Measurements from ENCODE around the gene MFSD6.
"Not testable (repeated sequence)": the region's sequence is repeated elsewhere in the genome, so short reads cannot be mapped to it uniquely, and the experiment has no call there.

MFSD6 gene

GRCh38 chr2:190488516-190489233 lies 80.5 kb downstream of the MFSD6 start:
- Histone ChIP-seq H3K4me3 (ENCODE audit: control insufficient read depth in 1 of 7, extremely low read depth in 1 of 7, insufficient read depth in 4 of 7, low read depth in 2 of 7, low read length in 6 of 7) (no peak overlapping the region), H3K27ac (ENCODE audit: insufficient read depth in 1 of 2, low read depth in 1 of 2, low read length in 2 of 2, poor library complexity in 1 of 2, severe bottlenecking in 2 of 2) (no peak overlapping the region), H3K27me3 (replicated peaks in 2 of 5; ENCODE audit: control insufficient read depth in 4 of 5, insufficient read depth in 5 of 5, low read length in 4 of 5) (no peaks in the 10 kb centered on the region), H3K36me3 (ENCODE audit: control insufficient read depth in 4 of 4, insufficient read depth in 4 of 4, low read length in 3 of 4) (peaks cover 14 to 55% (median 30%) of the 10 kb centered on the region in 4 experiments), H3K4me1 (ENCODE audit: control extremely low read depth in 1 of 4, control insufficient read depth in 4 of 4, insufficient read depth in 4 of 4, low read length in 3 of 4) (no peaks in the 10 kb centered on the region), H3K9me3 (ENCODE audit: control extremely low read depth in 1 of 5, control insufficient read depth in 4 of 5, insufficient read depth in 2 of 5, low read depth in 1 of 5, low read length in 4 of 5) (peaks cover 0 to 14% (median 6%) of the 10 kb centered on the region in 5 experiments)
- DNase-seq = no peak
- WGBS (ENCODE audit: insufficient coverage) = 100% methylated on average over 1 of the region's 6 CpGs
- CTCF ChIA-PET = interaction anchor here (0.6 to 1.3 kb wide), 2 partner anchors 14 to 78 kb away, joined by 4 read pairs; no protein-coding TSS in a partner anchor
- POLR2A ChIA-PET = no interaction called here

DNA sequence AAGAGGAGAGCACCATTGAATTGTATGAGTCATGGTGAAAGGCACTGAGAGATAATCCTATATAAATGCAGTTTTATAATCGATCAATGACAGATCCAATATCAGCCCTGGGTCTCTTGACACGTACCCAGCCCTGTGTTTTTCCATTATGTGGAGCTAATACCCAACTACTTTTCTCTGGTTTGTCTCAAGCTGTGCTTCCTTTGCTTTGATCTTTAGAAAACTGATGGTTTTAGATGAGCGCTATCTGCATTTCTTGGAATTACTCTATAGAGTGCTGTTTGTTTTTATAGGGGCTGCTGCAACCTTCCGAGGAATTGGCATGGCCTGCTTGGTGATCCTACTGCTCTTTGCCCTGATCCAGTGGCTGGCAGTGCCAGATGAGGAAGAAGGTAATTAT lies 81.3 kb downstream of the MFSD6 start:
- no peaks in the 10 kb centered on the region for H3K4me1 ChIP-seq (ENCODE audit: control extremely low read depth in 1 of 4, control insufficient read depth in 4 of 4, insufficient read depth in 4 of 4, low read length in 3 of 4)
- no peak overlapping the region for H3K27ac ChIP-seq (ENCODE audit: insufficient read depth in 1 of 2, low read depth in 1 of 2, low read length in 2 of 2, poor library complexity in 1 of 2, severe bottlenecking in 2 of 2)
- peaks cover 0 to 14% (median 6%) of the 10 kb centered on the region in 5 experiments for H3K9me3 ChIP-seq (ENCODE audit: control extremely low read depth in 1 of 5, control insufficient read depth in 4 of 5, insufficient read depth in 2 of 5, low read depth in 1 of 5, low read length in 4 of 5)
- CTCF ChIA-PET = interaction anchor here (1.3 kb wide), 1 partner anchor 14 kb away, joined by 4 read pairs; no protein-coding TSS in a partner anchor
- H3K36me3 ChIP-seq (ENCODE audit: control insufficient read depth in 4 of 4, insufficient read depth in 4 of 4, low read length in 3 of 4) = peaks cover 14 to 55% (median 28%) of the 10 kb centered on the region in 4 experiments
- no peak overlapping the region for H3K4me3 ChIP-seq (ENCODE audit: control insufficient read depth in 1 of 7, extremely low read depth in 1 of 7, insufficient read depth in 4 of 7, low read depth in 2 of 7, low read length in 6 of 7)
- DNase-seq = no peak
- POLR2A ChIA-PET = no interaction called here
- 100% methylated on average over 3 of the region's 4 CpGs for WGBS (ENCODE audit: insufficient coverage)
- no peaks in the 10 kb centered on the region for H3K27me3 ChIP-seq (replicated peaks in 2 of 5; ENCODE audit: control insufficient read depth in 4 of 5, insufficient read depth in 5 of 5, low read length in 4 of 5)

DNA sequence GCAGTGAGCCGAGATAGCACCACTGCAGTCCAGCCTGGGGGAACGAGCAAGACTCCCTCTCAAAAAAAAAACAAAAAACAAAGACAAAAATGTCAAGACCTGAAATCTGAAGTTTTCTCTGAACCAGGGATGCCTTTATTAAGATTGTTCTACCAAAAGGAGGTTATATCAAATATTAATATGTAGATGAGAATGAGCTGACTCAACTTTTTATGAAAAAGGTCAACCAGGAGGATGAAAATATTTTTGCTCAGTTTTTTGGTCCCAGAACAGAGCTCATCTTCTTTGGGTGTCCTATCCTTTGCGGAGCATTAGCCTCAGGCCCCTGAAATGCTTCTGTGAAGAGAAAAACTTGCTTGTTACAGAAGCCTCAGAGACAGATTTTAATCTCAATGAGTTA lies 82.3 kb downstream of the MFSD6 start:
- ChIA-PET POLR2A (no interaction called here), CTCF (interaction anchor here (1.3 kb wide), 1 partner anchor 10 kb away, joined by 5 read pairs; no protein-coding TSS in a partner anchor)
- WGBS (ENCODE audit: insufficient coverage) = 100% methylated on average over 1 of the region's 3 CpGs
- Histone ChIP-seq H3K4me3 (ENCODE audit: control insufficient read depth in 1 of 7, extremely low read depth in 1 of 7, insufficient read depth in 4 of 7, low read depth in 2 of 7, low read length in 6 of 7) (no peak overlapping the region), H3K36me3 (ENCODE audit: control insufficient read depth in 4 of 4, insufficient read depth in 4 of 4, low read length in 3 of 4) (peaks cover 14 to 55% (median 28%) of the 10 kb centered on the region in 4 experiments), H3K27ac (ENCODE audit: insufficient read depth in 1 of 2, low read depth in 1 of 2, low read length in 2 of 2, poor library complexity in 1 of 2, severe bottlenecking in 2 of 2) (no peak overlapping the region), H3K4me1 (ENCODE audit: control extremely low read depth in 1 of 4, control insufficient read depth in 4 of 4, insufficient read depth in 4 of 4, low read length in 3 of 4) (peaks cover 0 to 3% (median 0%) of the 10 kb centered on the region in 4 experiments), H3K9me3 (ENCODE audit: control extremely low read depth in 1 of 5, control insufficient read depth in 4 of 5, insufficient read depth in 2 of 5, low read depth in 1 of 5, low read length in 4 of 5) (peaks cover 0 to 14% (median 6%) of the 10 kb centered on the region in 5 experiments), H3K27me3 (replicated peaks in 2 of 5; ENCODE audit: control insufficient read depth in 4 of 5, insufficient read depth in 5 of 5, low read length in 4 of 5) (no peaks in the 10 kb centered on the region)
- DNase-seq = no peak

DNA sequence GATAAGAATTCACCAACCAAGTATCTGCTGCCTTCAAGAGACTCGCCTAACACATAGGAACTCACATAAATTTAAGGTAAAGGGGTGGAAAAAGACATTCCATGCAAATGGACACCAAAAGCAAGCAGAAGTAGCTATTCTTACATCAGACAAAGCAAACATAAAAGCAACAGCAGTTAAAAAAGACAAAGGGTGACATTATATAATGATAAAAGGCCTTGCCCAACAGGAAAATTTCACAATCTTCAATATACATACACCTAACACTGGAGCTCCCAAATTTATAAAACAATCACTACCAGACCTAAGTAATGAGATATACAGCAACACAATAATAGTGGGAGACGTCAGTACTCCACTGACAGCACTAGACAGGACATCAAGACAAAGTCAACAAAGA lies 84.9 kb downstream of the MFSD6 start:
- ChIA-PET POLR2A (no interaction called here), CTCF (interaction anchor here (1.5 kb wide), 1 partner anchor 12 kb away, joined by 6 read pairs; no protein-coding TSS in a partner anchor)
- WGBS (ENCODE audit: insufficient coverage) = 83% methylated on average over 1 of the region's 2 CpGs
- no peak for DNase-seq
- Histone ChIP-seq H3K4me1 (ENCODE audit: control extremely low read depth in 1 of 4, control insufficient read depth in 4 of 4, insufficient read depth in 4 of 4, low read length in 3 of 4) (peaks cover 0 to 3% (median 0%) of the 10 kb centered on the region in 4 experiments), H3K27ac (ENCODE audit: insufficient read depth in 1 of 2, low read depth in 1 of 2, low read length in 2 of 2, poor library complexity in 1 of 2, severe bottlenecking in 2 of 2) (no peak overlapping the region), H3K4me3 (ENCODE audit: control insufficient read depth in 1 of 7, extremely low read depth in 1 of 7, insufficient read depth in 4 of 7, low read depth in 2 of 7, low read length in 6 of 7) (no peak overlapping the region), H3K9me3 (ENCODE audit: control extremely low read depth in 1 of 5, control insufficient read depth in 4 of 5, insufficient read depth in 2 of 5, low read depth in 1 of 5, low read length in 4 of 5) (peaks cover 0 to 14% (median 6%) of the 10 kb centered on the region in 5 experiments), H3K36me3 (ENCODE audit: control insufficient read depth in 4 of 4, insufficient read depth in 4 of 4, low read length in 3 of 4) (peaks cover 18 to 54% (median 32%) of the 10 kb centered on the region in 4 experiments), H3K27me3 (replicated peaks in 2 of 5; ENCODE audit: control insufficient read depth in 4 of 5, insufficient read depth in 5 of 5, low read length in 4 of 5) (no peaks in the 10 kb centered on the region)

DNA sequence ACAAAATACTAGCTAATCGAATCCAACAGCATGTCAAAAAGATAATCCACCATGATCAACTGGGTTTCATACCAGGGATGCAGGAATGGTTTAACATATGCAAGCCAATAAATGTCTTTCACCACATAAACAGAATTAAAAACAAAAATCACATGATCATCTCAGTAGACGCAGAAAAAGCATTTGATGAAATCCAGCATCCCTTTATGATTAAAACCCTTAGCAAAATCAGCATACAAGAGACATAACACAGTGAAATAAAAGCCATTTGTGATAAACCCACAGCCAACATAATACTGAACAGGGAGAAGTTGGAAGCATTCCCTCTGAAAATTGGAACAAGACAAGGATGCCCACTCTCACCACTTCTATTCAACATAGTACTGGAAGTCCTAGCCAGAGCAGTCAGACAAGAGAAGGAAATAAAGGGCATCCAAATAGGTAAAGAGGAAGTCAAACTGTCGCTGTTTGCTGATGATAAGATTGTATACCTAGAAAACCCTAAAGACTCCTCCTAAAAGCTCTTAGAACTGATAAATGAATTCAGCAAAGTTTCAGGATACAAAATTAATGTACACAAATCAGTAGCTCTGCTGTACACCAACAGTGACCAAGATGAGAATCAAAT lies 86.6 kb downstream of the MFSD6 start:
- H3K27me3 ChIP-seq (replicated peaks in 2 of 5; ENCODE audit: control insufficient read depth in 4 of 5, insufficient read depth in 5 of 5, low read length in 4 of 5); H3K27ac ChIP-seq (ENCODE audit: insufficient read depth in 1 of 2, low read depth in 1 of 2, low read length in 2 of 2, poor library complexity in 1 of 2, severe bottlenecking in 2 of 2); POLR2A ChIA-PET; H3K4me1 ChIP-seq (ENCODE audit: control extremely low read depth in 1 of 4, control insufficient read depth in 4 of 4, insufficient read depth in 4 of 4, low read length in 3 of 4); H3K4me3 ChIP-seq (ENCODE audit: control insufficient read depth in 1 of 7, extremely low read depth in 1 of 7, insufficient read depth in 4 of 7, low read depth in 2 of 7, low read length in 6 of 7): not testable (repeated sequence)
- Histone ChIP-seq H3K36me3 (ENCODE audit: control insufficient read depth in 4 of 4, insufficient read depth in 4 of 4, low read length in 3 of 4) (peaks cover 16 to 53% (median 24%) of the 10 kb centered on the region in 4 experiments), H3K9me3 (ENCODE audit: control extremely low read depth in 1 of 5, control insufficient read depth in 4 of 5, insufficient read depth in 2 of 5, low read depth in 1 of 5, low read length in 4 of 5) (peaks cover 0 to 14% (median 6%) of the 10 kb centered on the region in 5 experiments)
- 92% methylated on average over 2 of the region's 3 CpGs for WGBS (ENCODE audit: insufficient coverage)
- peak in 1 of 3 donors; percentile 36 for DNase-seq
- CTCF ChIA-PET = interaction anchor here (1.1 kb wide), 1 partner anchor 175 kb away, joined by 3 read pairs; the partner anchor contains the start of gene HIBCH

DNA sequence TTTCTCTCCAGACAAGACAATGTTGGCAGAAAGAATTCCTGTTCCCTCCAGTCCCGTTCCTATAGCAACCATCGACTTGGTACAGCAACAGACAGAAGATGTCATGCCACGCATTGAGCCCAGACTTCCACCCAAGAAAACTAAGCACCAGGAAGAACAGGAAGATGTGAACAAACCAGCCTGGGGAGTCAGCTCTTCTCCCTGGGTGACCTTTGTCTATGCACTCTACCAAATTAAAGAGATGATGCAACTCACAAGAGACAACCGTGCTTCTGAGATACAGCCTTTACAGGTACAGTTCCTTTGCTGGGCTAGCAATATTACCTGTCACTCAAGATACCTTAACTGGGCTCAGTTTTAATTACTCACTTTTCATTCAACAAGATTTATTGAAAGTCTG lies 89.3 kb downstream of the MFSD6 start:
- H3K36me3 ChIP-seq (ENCODE audit: control insufficient read depth in 4 of 4, insufficient read depth in 4 of 4, low read length in 3 of 4) = peaks cover 13 to 53% (median 20%) of the 10 kb centered on the region in 4 experiments
- H3K27me3 ChIP-seq (replicated peaks in 2 of 5; ENCODE audit: control insufficient read depth in 4 of 5, insufficient read depth in 5 of 5, low read length in 4 of 5) = no peaks in the 10 kb centered on the region
- peaks cover 0 to 3% (median 0%) of the 10 kb centered on the region in 5 experiments for H3K9me3 ChIP-seq (ENCODE audit: control extremely low read depth in 1 of 5, control insufficient read depth in 4 of 5, insufficient read depth in 2 of 5, low read depth in 1 of 5, low read length in 4 of 5)
- CTCF ChIA-PET = no interaction called here
- 93% methylated on average over 4 of the region's 4 CpGs for WGBS (ENCODE audit: insufficient coverage)
- POLR2A ChIA-PET = no interaction called here
- H3K4me3 ChIP-seq (ENCODE audit: control insufficient read depth in 1 of 7, extremely low read depth in 1 of 7, insufficient read depth in 4 of 7, low read depth in 2 of 7, low read length in 6 of 7) = no peak overlapping the region
- DNase-seq = no peak
- no peak overlapping the region for H3K27ac ChIP-seq (ENCODE audit: insufficient read depth in 1 of 2, low read depth in 1 of 2, low read length in 2 of 2, poor library complexity in 1 of 2, severe bottlenecking in 2 of 2)
- peaks cover 0 to 3% (median 0%) of the 10 kb centered on the region in 4 experiments for H3K4me1 ChIP-seq (ENCODE audit: control extremely low read depth in 1 of 4, control insufficient read depth in 4 of 4, insufficient read depth in 4 of 4, low read length in 3 of 4)

DNA sequence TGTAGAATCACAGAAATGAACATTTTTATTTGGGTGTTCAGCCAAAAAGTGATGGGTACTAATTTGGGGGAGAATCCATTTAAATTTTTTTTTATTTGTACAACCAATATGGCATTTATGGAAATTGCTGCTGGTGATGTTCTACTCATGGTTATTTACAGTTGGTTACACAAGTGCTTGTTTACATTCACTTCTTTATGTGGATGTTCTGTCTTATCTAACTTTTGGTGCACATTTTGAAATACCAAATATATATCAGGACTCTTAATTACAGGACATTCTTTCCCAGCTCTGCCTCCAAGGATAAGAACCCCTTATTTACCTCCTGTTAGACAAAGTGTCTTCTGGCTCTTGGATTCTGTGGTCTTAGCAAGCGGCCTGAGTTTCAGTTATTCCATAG lies 91.1 kb downstream of the MFSD6 start:
- WGBS (ENCODE audit: insufficient coverage) = no CpG with 5 or more reads among the region's 1 CpG
- H3K27me3 ChIP-seq (replicated peaks in 2 of 5; ENCODE audit: control insufficient read depth in 4 of 5, insufficient read depth in 5 of 5, low read length in 4 of 5) = no peaks in the 10 kb centered on the region
- CTCF ChIA-PET = no interaction called here
- H3K9me3 ChIP-seq (ENCODE audit: control extremely low read depth in 1 of 5, control insufficient read depth in 4 of 5, insufficient read depth in 2 of 5, low read depth in 1 of 5, low read length in 4 of 5) = no peaks in the 10 kb centered on the region
- POLR2A ChIA-PET = no interaction called here
- H3K27ac ChIP-seq (ENCODE audit: insufficient read depth in 1 of 2, low read depth in 1 of 2, low read length in 2 of 2, poor library complexity in 1 of 2, severe bottlenecking in 2 of 2) = no peak overlapping the region
- peaks cover 0 to 3% (median 0%) of the 10 kb centered on the region in 4 experiments for H3K4me1 ChIP-seq (ENCODE audit: control extremely low read depth in 1 of 4, control insufficient read depth in 4 of 4, insufficient read depth in 4 of 4, low read length in 3 of 4)
- H3K36me3 ChIP-seq (ENCODE audit: control insufficient read depth in 4 of 4, insufficient read depth in 4 of 4, low read length in 3 of 4) = peaks cover 18 to 62% (median 29%) of the 10 kb centered on the region in 4 experiments
- DNase-seq = no peak
- no peak overlapping the region for H3K4me3 ChIP-seq (ENCODE audit: control insufficient read depth in 1 of 7, extremely low read depth in 1 of 7, insufficient read depth in 4 of 7, low read depth in 2 of 7, low read length in 6 of 7)
